Measurements from ENCODE around the gene FUZ.
A peak's percentile ranks its signal among the peaks of the same experiment; 100 is the strongest.

FUZ gene

GRCh38 chr19:49850221-49850486, 37.1 kb upstream of the FUZ start:
- peak overlapping the region; percentile 57 to 66 for H3K9ac ChIP-seq (ENCODE audit: low read length in 2 of 2)

GRCh38 chr19:49849433-49850220, 36.5 kb upstream of the FUZ start:
- Histone ChIP-seq H3K36me3 (ENCODE audit: control insufficient read depth in 2 of 2, insufficient read depth in 2 of 2, low read length in 2 of 2) (no peaks in the 10 kb centered on the region), H3K27me3 (ENCODE audit: control insufficient read depth in 1 of 2, insufficient read depth in 2 of 2, low read length in 2 of 2) (no peaks in the 10 kb centered on the region), H3K4me3 (ENCODE audit: low read length in 2 of 2) (peak overlapping the region; percentile 65 to 90), H3K9ac (ENCODE audit: low read length in 2 of 2) (peak overlapping the region; percentile 57 to 66), H3K27ac (ENCODE audit: low read length) (peak overlapping the region; percentile 99), H3K4me1 (ENCODE audit: control insufficient read depth, insufficient read depth, low read length) (peaks cover 32% of the 10 kb centered on the region), H3K9me3 (ENCODE audit: control insufficient read depth in 2 of 2, low read length in 2 of 2) (no peaks in the 10 kb centered on the region)

More at GRCh38 chr19:49850221-49850486, 37.1 kb upstream of the FUZ start:
- no peaks in the 10 kb centered on the region for H3K9me3 ChIP-seq (ENCODE audit: control insufficient read depth in 2 of 2, low read length in 2 of 2)
- peak overlapping the region; percentile 65 to 90 for H3K4me3 ChIP-seq (ENCODE audit: low read length in 2 of 2)
- peak overlapping the region; percentile 99 for H3K27ac ChIP-seq (ENCODE audit: low read length)
- H3K4me1 ChIP-seq (ENCODE audit: control insufficient read depth, insufficient read depth, low read length), result peaks cover 32% of the 10 kb centered on the region
- H3K27me3 ChIP-seq (ENCODE audit: control insufficient read depth in 1 of 2, insufficient read depth in 2 of 2, low read length in 2 of 2), result no peaks in the 10 kb centered on the region
- H3K36me3 ChIP-seq (ENCODE audit: control insufficient read depth in 2 of 2, insufficient read depth in 2 of 2, low read length in 2 of 2), result peaks cover 0 to 2% of the 10 kb centered on the region in 2 donors

- Histone ChIP-seq H3K27me3 (ENCODE audit: control insufficient read depth in 1 of 2, insufficient read depth in 2 of 2, low read length in 2 of 2) (no peaks in the 10 kb centered on the region), H3K9ac (ENCODE audit: low read length in 2 of 2) (no peak overlapping the region), H3K27ac (ENCODE audit: low read length) (no peak overlapping the region), H3K36me3 (ENCODE audit: control insufficient read depth in 2 of 2, insufficient read depth in 2 of 2, low read length in 2 of 2) (no peaks in the 10 kb centered on the region), H3K4me1 (ENCODE audit: control insufficient read depth, insufficient read depth, low read length) (peaks cover 30% of the 10 kb centered on the region), H3K9me3 (ENCODE audit: control insufficient read depth in 2 of 2, low read length in 2 of 2) (no peaks in the 10 kb centered on the region), H3K4me3 (ENCODE audit: low read length in 2 of 2) (no peak overlapping the region)
Measured at GRCh38 chr19:49848938-49849337, 35.8 kb upstream of the FUZ start.

GRCh38 chr19:49847731-49848696, 34.9 kb upstream of the FUZ start:
- peaks cover 23% of the 10 kb centered on the region for H3K4me1 ChIP-seq (ENCODE audit: control insufficient read depth, insufficient read depth, low read length)
- no peaks in the 10 kb centered on the region for H3K9me3 ChIP-seq (ENCODE audit: control insufficient read depth in 2 of 2, low read length in 2 of 2)
- no peak overlapping the region for H3K27ac ChIP-seq (ENCODE audit: low read length)
- H3K9ac ChIP-seq (ENCODE audit: low read length in 2 of 2), result no peak overlapping the region
- H3K36me3 ChIP-seq (ENCODE audit: control insufficient read depth in 2 of 2, insufficient read depth in 2 of 2, low read length in 2 of 2), result no peaks in the 10 kb centered on the region
- H3K4me3 ChIP-seq (ENCODE audit: low read length in 2 of 2), result no peak overlapping the region
- H3K27me3 ChIP-seq (ENCODE audit: control insufficient read depth in 1 of 2, insufficient read depth in 2 of 2, low read length in 2 of 2), result no peaks in the 10 kb centered on the region

- no peaks in the 10 kb centered on the region for H3K27me3 ChIP-seq (ENCODE audit: control insufficient read depth in 1 of 2, insufficient read depth in 2 of 2, low read length in 2 of 2)
- H3K4me3 ChIP-seq (ENCODE audit: low read length in 2 of 2), result no peak overlapping the region
- H3K9ac ChIP-seq (ENCODE audit: low read length in 2 of 2), result no peak overlapping the region
- H3K4me1 ChIP-seq (ENCODE audit: control insufficient read depth, insufficient read depth, low read length), result peaks cover 8% of the 10 kb centered on the region
- no peaks in the 10 kb centered on the region for H3K36me3 ChIP-seq (ENCODE audit: control insufficient read depth in 2 of 2, insufficient read depth in 2 of 2, low read length in 2 of 2)
- H3K27ac ChIP-seq (ENCODE audit: low read length), result no peak overlapping the region
- H3K9me3 ChIP-seq (ENCODE audit: control insufficient read depth in 2 of 2, low read length in 2 of 2), result no peaks in the 10 kb centered on the region
Measured at GRCh38 chr19:49846408-49846807, 33.3 kb upstream of the FUZ start.

GRCh38 chr19:49845414-49845813, 32.3 kb upstream of the FUZ start:
- Histone ChIP-seq H3K9me3 (ENCODE audit: control insufficient read depth in 2 of 2, low read length in 2 of 2) (no peaks in the 10 kb centered on the region), H3K27ac (ENCODE audit: low read length) (no peak overlapping the region), H3K9ac (ENCODE audit: low read length in 2 of 2) (no peak overlapping the region), H3K27me3 (ENCODE audit: control insufficient read depth in 1 of 2, insufficient read depth in 2 of 2, low read length in 2 of 2) (no peaks in the 10 kb centered on the region), H3K36me3 (ENCODE audit: control insufficient read depth in 2 of 2, insufficient read depth in 2 of 2, low read length in 2 of 2) (no peaks in the 10 kb centered on the region), H3K4me3 (ENCODE audit: low read length in 2 of 2) (no peak overlapping the region), H3K4me1 (ENCODE audit: control insufficient read depth, insufficient read depth, low read length) (peaks cover 6% of the 10 kb centered on the region)

GRCh38 chr19:49844138-49845095, 31.3 kb upstream of the FUZ start:
- H3K27me3 ChIP-seq (ENCODE audit: control insufficient read depth in 1 of 2, insufficient read depth in 2 of 2, low read length in 2 of 2), result no peaks in the 10 kb centered on the region
- H3K4me3 ChIP-seq (ENCODE audit: low read length in 2 of 2), result no peak overlapping the region
- no peaks in the 10 kb centered on the region for H3K9me3 ChIP-seq (ENCODE audit: control insufficient read depth in 2 of 2, low read length in 2 of 2)
- peaks cover 0 to 3% of the 10 kb centered on the region in 2 donors for H3K36me3 ChIP-seq (ENCODE audit: control insufficient read depth in 2 of 2, insufficient read depth in 2 of 2, low read length in 2 of 2)
- H3K9ac ChIP-seq (ENCODE audit: low read length in 2 of 2), result no peak overlapping the region
- H3K27ac ChIP-seq (ENCODE audit: low read length), result no peak overlapping the region
- no peaks in the 10 kb centered on the region for H3K4me1 ChIP-seq (ENCODE audit: control insufficient read depth, insufficient read depth, low read length)

GRCh38 chr19:49843265-49843664, 30.2 kb upstream of the FUZ start:
- Histone ChIP-seq H3K4me1 (ENCODE audit: control insufficient read depth, insufficient read depth, low read length) (no peaks in the 10 kb centered on the region), H3K4me3 (ENCODE audit: low read length in 2 of 2) (no peak overlapping the region), H3K27ac (ENCODE audit: low read length) (no peak overlapping the region), H3K36me3 (ENCODE audit: control insufficient read depth in 2 of 2, insufficient read depth in 2 of 2, low read length in 2 of 2) (peaks cover 8 to 12% of the 10 kb centered on the region in 2 donors), H3K9ac (ENCODE audit: low read length in 2 of 2) (no peak overlapping the region), H3K9me3 (ENCODE audit: control insufficient read depth in 2 of 2, low read length in 2 of 2) (no peaks in the 10 kb centered on the region), H3K27me3 (ENCODE audit: control insufficient read depth in 1 of 2, insufficient read depth in 2 of 2, low read length in 2 of 2) (no peaks in the 10 kb centered on the region)

- Histone ChIP-seq H3K9ac (ENCODE audit: low read length in 2 of 2) (no peak overlapping the region), H3K27ac (ENCODE audit: low read length) (no peak overlapping the region), H3K36me3 (ENCODE audit: control insufficient read depth in 2 of 2, insufficient read depth in 2 of 2, low read length in 2 of 2) (peaks cover 19 to 26% of the 10 kb centered on the region in 2 donors), H3K9me3 (ENCODE audit: control insufficient read depth in 2 of 2, low read length in 2 of 2) (no peaks in the 10 kb centered on the region), H3K27me3 (ENCODE audit: control insufficient read depth in 1 of 2, insufficient read depth in 2 of 2, low read length in 2 of 2) (no peaks in the 10 kb centered on the region), H3K4me3 (ENCODE audit: low read length in 2 of 2) (no peak overlapping the region), H3K4me1 (ENCODE audit: control insufficient read depth, insufficient read depth, low read length) (no peaks in the 10 kb centered on the region)
Measured at GRCh38 chr19:49840736-49841249, 27.7 kb upstream of the FUZ start.

- no peak overlapping the region for H3K9ac ChIP-seq (ENCODE audit: low read length in 2 of 2)
- no peaks in the 10 kb centered on the region for H3K27me3 ChIP-seq (ENCODE audit: control insufficient read depth in 1 of 2, insufficient read depth in 2 of 2, low read length in 2 of 2)
- no peaks in the 10 kb centered on the region for H3K4me1 ChIP-seq (ENCODE audit: control insufficient read depth, insufficient read depth, low read length)
- no peak overlapping the region for H3K27ac ChIP-seq (ENCODE audit: low read length)
- peaks cover 20 to 26% of the 10 kb centered on the region in 2 donors for H3K36me3 ChIP-seq (ENCODE audit: control insufficient read depth in 2 of 2, insufficient read depth in 2 of 2, low read length in 2 of 2)
- no peaks in the 10 kb centered on the region for H3K9me3 ChIP-seq (ENCODE audit: control insufficient read depth in 2 of 2, low read length in 2 of 2)
- no peak overlapping the region for H3K4me3 ChIP-seq (ENCODE audit: low read length in 2 of 2)
Measured at GRCh38 chr19:49840321-49840720, 27.2 kb upstream of the FUZ start.
